NCI-H2196 (cell line): Measurements from ENCODE around the gene FIGN.

Experiments
- DNase-seq: peaks from one replicate; lab custom pipeline; 2025; ENCODE audit not compliant: unreplicated experiment; lab: John Stamatoyannopoulos, UW

The FIGN gene

GRCh38 chr2:163571423-163572102, 164.2 kb downstream of the FIGN start:
- no peak for DNase-seq

DNA sequence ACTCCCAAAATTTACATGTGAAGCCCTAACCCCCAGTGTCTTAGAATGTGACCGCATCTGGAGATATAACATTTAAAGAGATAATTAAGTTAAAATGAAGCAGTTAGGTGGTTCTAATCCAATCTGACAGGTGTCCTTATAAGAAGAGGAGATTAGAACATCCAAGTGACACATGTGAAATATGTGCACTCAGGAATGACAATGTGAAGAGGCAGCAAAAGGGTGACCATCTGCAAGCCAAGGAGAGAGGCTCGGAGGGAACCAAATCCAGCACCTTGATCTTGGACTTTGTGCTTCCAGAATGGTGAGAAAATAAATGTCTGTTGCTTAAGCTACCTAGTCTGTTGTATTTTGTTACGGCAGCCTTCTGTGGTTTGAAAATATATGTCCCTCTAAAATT, 165.4 kb downstream of the FIGN start:
- DNase-seq, result no peak

DNA sequence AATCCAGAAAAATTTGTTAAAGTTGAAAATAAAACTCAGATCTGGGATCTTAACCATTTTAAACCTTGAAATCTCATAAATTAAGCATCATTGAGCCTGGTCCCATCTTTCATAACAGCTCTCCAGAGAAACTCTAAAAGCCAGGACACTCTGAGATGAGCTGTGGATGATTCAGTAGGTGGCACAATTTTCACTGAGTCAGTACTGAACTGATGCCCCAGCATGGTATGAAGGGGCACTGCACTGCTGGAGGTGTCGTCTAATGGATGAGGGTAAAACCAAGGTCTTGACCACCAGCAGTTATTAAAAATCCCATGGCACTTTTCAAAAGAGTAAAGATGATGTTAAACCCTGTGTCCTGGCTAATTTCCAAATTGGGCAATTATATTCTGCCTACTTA, 170.6 kb downstream of the FIGN start:
- DNase-seq, result no peak

- no peak for DNase-seq
Measured at GRCh38 chr2:163564236-163564635, 171.6 kb downstream of the FIGN start.

DNA sequence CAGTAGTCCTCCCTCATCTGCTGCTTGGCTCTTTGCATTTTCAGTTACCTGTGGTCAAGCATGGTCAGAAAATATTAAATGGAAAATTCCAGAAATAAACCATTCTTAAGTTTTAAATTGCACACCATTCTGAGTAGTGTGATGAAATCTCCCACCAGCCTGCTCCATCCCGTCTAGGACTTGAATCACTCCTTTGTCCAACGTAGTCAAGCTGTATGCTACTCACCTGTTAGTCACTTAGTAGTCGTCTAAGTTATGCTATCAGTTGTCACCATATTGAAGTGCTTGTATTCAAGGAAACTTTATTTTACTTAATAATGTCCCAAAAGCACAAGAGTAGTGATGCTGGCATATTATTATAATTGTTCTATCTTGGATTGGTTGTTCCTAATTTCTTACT, 172.5 kb downstream of the FIGN start:
- DNase-seq, result no peak

- no peak for DNase-seq
Measured at GRCh38 chr2:163558251-163559021, 177.4 kb downstream of the FIGN start.

GRCh38 chr2:163556511-163556910, 179.3 kb downstream of the FIGN start:
- DNase-seq, result no peak

DNA sequence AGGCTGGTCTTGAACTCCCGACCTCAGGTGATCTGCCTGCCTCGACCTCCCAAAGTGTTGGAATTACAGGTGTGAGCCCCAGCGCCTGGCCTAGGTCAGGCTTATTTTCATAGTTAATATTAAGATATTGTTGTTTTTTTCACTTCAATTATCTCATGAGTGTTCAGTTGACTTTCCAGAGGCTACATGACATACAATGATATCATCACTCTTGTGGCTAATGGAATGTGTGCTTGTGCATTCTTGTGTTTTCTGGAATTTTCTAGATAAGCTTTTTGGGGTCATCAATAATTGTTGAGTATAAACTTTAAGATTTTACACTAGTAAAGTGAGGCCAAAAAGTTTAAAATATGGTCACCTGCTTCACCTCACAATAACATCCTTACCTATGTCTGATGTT, 180.9 kb downstream of the FIGN start:
- DNase-seq, result no peak

DNA sequence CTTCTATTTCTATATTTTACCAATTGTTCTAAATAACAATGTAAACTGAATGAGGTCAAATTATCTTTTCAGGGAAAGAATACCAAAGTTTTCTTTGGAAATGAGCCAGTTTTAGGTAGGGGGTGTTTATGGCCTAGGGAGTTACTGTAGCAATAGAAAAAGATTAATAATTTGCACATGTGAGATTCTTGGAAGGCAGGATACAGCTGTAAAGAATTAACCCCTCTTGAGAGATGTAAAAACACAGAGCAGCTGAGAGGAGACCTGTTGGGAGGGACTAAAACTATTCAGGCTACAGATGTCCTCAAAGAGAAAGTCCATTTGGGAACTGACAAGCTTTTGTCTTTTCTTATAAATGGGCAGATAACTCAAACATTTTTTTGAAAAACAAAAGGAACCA, 182.2 kb downstream of the FIGN start:
- DNase-seq, result no peak

DNA sequence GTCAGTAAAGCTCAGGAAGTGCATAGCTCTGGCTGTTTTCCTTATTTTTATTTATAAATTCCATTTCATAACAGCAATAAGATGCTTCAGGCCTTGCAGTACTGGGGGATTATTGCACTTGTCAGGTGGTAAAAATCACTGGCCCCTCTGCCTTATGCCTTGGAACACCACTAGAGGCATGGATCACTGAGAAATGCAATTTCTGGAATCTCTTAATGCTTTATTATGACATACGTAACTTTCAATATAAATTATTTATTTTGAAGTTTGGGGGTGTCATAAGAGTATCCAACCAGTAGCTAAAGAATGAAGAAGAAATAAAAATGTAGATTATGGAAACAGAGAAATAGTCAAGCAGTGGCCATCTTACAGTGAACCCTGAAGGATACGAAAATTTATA, 183.1 kb downstream of the FIGN start:
- no peak for DNase-seq

DNA sequence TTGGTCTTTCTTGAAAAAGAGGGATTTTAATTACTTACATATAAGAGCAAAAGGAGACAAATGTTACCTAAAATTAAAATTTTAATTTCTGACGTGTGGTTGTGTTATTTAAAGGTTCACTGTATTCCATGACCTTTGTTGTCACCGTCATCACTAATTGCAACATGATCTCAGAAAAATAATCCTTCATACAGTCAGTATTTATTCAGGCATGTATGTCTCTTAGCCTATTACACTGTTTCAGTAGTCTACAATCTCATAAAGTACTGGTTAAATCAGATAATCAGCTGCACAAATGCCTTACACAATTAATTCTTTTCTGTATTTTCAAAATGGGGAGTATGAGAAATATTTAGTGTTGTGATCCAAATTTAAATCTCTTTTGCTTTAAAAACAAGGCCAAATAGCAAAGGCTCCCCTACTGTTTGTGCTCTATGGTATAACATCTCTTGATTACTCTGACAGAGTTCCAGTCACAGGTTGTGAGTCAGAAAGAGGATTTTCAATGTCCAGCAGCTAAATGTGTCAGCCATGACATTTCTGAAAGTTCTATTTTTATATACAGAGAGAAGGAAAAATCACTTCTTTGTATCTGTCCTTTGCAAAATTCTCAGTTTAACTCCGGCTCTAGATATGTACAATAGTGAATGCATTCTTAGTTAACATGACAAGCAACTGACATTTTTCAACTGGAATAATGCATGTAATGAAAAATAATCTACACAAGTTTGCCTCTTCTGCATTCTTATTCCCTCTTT, 184.0 kb downstream of the FIGN start:
- no peak for DNase-seq

DNA sequence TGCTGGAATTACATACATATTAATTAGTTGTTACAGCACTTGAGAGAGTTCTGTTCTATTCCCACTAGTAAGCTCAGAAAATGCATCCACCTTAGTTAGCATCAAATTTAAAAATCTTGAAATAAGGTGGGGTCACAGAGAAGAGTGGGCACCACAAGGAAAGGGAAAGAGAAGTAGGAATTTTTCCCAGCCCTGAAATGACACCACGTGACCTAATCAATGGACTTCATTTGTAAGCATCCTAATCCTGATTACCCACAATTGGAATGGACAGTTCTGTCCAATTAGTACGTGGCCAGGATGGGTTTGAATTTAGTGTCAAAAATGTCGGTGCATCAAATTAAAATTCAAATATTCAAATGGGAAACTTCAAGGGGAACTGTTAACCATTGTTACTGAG, 186.8 kb downstream of the FIGN start:
- DNase-seq, result no peak
